GM06990 (cell line): ENCODE data around the gene SUGP1.

Source experiments
- DNase-seq: peaks from one replicate; pipeline ENCODE4 v3.0.0-alpha.2; 2011; ENCODE audit not compliant: insufficient read length; ENCODE audit errors: extremely low read depth
- H3K27me3 ChIP-seq: replicated peaks from 2 replicates; pipeline ENCODE4 v1.6.0; 2011; ENCODE audit warnings: low read length; ENCODE audit not compliant: control insufficient read depth, insufficient read depth
- H3K36me3 ChIP-seq: 2 replicates; pipeline ENCODE4 v1.5.1; 2011; ENCODE audit warnings: low read length; ENCODE audit not compliant: control insufficient read depth, insufficient read depth
- H3K4me3 ChIP-seq: replicated peaks from 2 replicates; pipeline ENCODE4 v1.5.1; 2011; ENCODE audit warnings: low read depth, mild to moderate bottlenecking, control low read depth, low read length
- TF ChIP-seq, protein P1 (sequence below): IDR thresholded peaks from 2 replicates; pipeline ENCODE4 v1.5.1; 2011; ENCODE audit warnings: low read length, control low read depth, mild to moderate bottlenecking, inconsistent platforms; ENCODE audit not compliant: insufficient read depth, poor library complexity, severe bottlenecking

Gene SUGP1

DNA sequence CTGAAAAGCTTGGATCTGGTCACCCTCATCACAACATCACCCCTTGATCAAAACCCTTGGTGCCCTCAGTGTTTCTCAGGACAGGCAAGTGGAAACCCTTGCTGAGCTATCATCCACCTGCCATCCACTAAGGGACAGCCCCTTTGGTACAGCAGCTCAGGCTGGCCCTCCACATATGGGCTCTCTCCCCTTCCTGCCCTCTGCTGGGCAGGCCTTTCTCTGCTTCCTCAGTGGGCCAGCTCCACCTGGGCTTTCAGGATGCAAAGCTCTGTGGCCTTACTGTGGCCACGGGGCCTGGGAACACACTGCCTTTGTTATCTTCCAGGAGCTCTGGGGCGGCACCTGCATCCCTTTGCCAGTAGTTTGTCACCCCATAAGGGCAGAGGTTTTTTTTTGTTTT is 4.9 kb downstream of the SUGP1 start:
- Histone ChIP-seq H3K27me3 (no peaks in the 10 kb centered on the region), H3K36me3 (peaks cover 12% of the 10 kb centered on the region), H3K4me3 (no peak overlapping the region)
- TF ChIP-seq, protein P1, sequence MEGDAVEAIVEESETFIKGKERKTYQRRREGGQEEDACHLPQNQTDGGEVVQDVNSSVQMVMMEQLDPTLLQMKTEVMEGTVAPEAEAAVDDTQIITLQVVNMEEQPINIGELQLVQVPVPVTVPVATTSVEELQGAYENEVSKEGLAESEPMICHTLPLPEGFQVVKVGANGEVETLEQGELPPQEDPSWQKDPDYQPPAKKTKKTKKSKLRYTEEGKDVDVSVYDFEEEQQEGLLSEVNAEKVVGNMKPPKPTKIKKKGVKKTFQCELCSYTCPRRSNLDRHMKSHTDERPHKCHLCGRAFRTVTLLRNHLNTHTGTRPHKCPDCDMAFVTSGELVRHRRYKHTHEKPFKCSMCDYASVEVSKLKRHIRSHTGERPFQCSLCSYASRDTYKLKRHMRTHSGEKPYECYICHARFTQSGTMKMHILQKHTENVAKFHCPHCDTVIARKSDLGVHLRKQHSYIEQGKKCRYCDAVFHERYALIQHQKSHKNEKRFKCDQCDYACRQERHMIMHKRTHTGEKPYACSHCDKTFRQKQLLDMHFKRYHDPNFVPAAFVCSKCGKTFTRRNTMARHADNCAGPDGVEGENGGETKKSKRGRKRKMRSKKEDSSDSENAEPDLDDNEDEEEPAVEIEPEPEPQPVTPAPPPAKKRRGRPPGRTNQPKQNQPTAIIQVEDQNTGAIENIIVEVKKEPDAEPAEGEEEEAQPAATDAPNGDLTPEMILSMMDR: no peak
- DNase-seq: no peak

DNA sequence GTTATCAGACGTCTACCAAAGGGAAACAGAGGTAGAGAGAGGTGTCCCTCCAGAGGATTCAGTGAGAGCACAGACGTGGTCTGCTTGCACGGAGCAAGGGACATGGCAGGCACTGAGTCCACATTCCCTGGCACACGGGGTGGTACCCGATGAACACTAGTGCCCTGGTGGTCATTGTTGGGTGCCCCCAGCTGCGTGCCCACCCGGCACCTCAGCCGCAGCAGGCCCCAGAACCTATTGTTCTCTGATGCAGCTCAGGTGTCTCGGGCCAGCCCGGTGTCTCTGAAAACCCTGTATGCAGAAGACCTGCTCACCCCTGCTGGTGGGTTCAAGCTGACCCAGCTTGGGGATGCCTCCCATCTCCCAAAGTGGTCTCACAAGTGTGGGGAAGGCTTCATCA is 11.9 kb downstream of the SUGP1 start:
- H3K4me3 ChIP-seq: no peak overlapping the region
- DNase-seq: no peak
- H3K36me3 ChIP-seq: peaks cover 35% of the 10 kb centered on the region
- TF ChIP-seq, protein P1: no peak
- no peaks in the 10 kb centered on the region for H3K27me3 ChIP-seq

DNA sequence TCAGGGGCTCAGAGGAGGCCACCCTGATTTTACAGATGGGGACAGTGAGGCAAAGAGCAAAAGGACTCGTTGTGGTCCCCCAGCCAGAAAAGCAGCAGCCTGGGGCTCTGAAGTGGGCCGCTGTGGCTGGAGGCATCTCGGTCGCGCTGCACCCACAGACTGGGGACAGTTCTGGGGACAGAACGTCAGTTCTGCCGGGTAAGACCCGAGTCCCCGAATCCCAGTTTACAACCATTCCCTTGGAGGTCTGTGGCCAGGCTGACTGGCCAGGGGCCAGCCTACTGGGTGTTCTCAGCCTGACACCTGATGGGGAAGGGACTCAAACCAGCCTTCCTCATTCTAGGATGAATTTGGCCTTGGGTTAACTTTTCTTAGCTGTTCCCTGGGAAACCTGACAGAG is 14.1 kb downstream of the SUGP1 start:
- Histone ChIP-seq H3K4me3 (no peak overlapping the region), H3K36me3 (peaks cover 54% of the 10 kb centered on the region), H3K27me3 (no peaks in the 10 kb centered on the region)
- no peak for DNase-seq
- TF ChIP-seq, protein P1: no peak

DNA sequence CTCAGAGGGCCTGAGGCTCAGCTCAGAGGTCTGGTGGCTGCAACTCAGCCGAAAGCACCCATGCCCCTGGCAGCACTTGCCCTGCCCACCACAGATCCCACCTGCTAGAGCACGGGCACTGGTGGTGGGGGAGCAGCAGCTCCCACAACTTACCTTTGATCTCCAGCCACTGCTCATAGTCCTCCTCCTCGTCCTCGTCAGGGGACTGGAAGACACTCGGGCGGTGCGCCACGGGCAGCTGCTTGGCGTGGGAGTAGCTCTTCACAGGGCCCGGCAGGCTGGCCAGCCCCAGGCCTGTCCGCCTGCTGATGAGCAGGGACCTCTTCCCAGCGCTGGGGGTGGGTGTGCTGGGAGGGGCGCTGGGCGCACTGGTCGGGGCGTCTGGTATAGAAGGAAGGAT is 14.6 kb downstream of the SUGP1 start:
- Histone ChIP-seq H3K27me3 (no peaks in the 10 kb centered on the region), H3K36me3 (peaks cover 58% of the 10 kb centered on the region), H3K4me3 (no peak overlapping the region)
- TF ChIP-seq, protein P1: no peak
- DNase-seq: no peak

GRCh38 chr19:19305066-19305465 is 15.2 kb downstream of the SUGP1 start:
- TF ChIP-seq, protein P1: no peak
- DNase-seq: no peak
- Histone ChIP-seq H3K27me3 (no peaks in the 10 kb centered on the region), H3K4me3 (no peak overlapping the region), H3K36me3 (peaks cover 62% of the 10 kb centered on the region)
